NB4 (cell line): ENCODE data around the gene GAB3.
A peak's percentile ranks its signal among the peaks of the same experiment; 100 is the strongest.

Experiments used
- DNase-seq: peaks from one replicate; pipeline ENCODE4 v3.0.0; 2010; ENCODE audit warnings: low read depth
- H3K4me3 ChIP-seq: one replicate; pipeline ENCODE4 v1.5.1; 2011; ENCODE audit warnings: mild to moderate bottlenecking, low read depth, low read length, moderate library complexity
- MYC ChIP-seq: IDR thresholded peaks from 2 replicates; pipeline ENCODE4 v1.6.1; 2011; ENCODE audit warnings: low read depth, low read length
- POLR2A ChIP-seq: IDR thresholded peaks from 2 replicates; pipeline ENCODE4 v1.6.1; 2011; ENCODE audit warnings: mild to moderate bottlenecking; ENCODE audit not compliant: insufficient read length; ENCODE audit errors: extremely low read depth
- TF ChIP-seq, protein P1 (sequence below): IDR thresholded peaks from 2 replicates; pipeline ENCODE4 v1.6.1; 2011; ENCODE audit warnings: low read depth, low read length
- TF ChIP-seq, protein P2 (sequence below): IDR thresholded peaks from one replicate; pipeline ENCODE4 v1.5.1; 2012; ENCODE audit warnings: low read depth, low read length

GAB3 gene

DNA sequence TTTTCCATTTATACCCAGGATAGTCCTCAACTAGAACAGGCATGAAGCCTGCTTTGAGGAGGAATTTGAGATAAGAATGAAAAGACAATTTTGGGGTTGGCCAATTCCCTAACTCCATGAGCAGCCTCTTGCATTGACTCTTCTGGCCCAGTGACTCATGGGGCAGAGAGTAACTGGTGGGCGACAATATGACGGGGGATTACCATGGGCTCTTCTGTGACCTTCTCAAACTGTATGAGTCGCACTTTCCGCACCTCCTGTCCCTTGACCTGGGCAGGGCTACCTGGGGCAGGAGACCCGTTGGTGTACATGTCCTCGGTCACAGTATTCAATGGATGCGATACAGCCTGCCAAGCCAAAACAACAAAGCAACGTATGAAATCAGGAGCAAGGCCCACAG lies 41.1 kb upstream of the GAB3 start:
- no peak for DNase-seq
- TF ChIP-seq, protein P1, sequence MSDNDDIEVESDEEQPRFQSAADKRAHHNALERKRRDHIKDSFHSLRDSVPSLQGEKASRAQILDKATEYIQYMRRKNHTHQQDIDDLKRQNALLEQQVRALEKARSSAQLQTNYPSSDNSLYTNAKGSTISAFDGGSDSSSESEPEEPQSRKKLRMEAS = no peak
- no peak for TF ChIP-seq POLR2A

DNA sequence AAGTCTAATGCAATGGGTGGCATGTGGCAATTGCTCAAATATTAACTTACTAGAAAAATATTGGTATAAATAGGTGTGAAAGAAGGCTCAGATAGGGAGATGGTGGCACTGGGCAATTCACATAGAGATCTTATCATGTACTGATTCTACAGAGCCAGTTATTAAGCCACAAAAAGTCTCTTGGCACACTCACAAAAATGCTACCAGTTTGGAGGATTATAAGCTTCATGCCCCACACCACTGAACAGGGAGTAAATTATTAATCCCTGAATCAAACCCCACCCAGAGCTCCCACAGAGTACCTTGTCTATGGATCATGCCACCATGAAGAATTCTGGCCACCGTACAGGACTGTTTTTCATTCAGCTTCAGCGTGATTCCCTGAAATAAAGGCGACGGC lies 40.6 kb upstream of the GAB3 start:
- DNase-seq = no peak
- H3K4me3 ChIP-seq = no peak overlapping the region
- TF ChIP-seq, protein P1 = no peak
- TF ChIP-seq MYC = no peak

More for the DNA sequence above, 41.1 kb upstream of the GAB3 start:
- H3K4me3 ChIP-seq = no peak overlapping the region

DNA sequence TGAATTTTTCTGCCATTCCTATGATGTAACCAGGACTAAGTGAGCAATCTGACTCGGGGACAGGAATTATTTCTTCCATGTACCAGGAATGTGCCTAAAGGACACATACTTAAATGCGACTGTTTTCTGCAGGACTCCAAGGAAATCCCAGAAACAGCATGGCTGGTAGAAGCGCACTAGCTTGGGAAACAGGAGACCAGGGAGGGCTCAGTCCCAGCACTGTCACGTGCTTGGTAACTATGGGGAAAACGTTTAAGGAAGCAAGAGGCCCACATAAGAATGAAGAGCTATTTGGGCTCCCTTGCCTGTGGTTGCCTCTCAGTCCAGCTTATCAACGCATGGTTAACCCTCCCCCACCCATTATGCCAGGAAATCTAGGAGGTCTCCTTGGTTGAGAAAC lies 34.8 kb upstream of the GAB3 start:
- peak; percentile 61 for DNase-seq
- no peak overlapping the region for H3K4me3 ChIP-seq
- TF ChIP-seq POLR2A = no peak
- TF ChIP-seq, protein P1 = peak; percentile 27; the same call in 1 of the 2 replicates

DNA sequence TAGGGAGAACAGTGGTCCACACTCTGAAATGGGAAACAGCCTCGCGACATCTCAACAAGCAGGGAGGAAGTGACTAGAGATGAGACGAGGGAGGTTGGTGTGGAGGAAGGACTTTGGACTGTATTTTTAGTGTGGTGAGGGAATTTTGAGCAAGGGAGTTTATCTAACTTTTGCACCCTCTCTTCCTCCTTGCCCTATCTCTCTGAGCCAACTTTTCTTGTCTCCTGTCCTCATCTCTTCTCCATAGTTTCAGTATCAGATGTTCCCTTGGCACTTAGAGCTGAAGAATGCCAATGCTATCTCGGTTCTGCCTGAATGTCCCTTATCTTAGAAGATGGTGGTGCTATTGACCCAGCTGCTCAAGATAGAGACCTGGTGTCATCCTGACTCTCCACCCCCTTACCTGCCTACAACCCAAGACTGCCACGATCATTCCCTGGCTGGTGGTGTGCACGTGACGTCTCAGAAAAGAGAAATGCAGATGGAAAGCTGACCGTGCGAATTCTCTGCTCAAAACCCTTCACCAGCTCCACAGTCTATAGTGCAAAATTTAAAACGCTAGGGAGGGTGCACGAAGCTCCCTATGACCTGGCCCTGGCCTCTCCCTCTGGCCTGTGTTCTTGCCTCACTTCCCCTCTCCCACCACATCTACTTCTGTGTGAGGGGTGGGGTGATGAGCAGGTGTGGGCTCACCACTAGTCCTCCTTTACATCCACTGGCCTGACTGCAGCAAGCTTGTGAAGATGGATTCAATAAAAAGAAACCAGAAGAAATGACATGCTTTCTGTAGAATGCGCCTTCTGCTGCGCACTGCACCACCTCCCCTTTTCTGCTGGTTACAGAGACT lies 33.5 kb upstream of the GAB3 start:
- H3K4me3 ChIP-seq = no peak overlapping the region
- DNase-seq = peak; percentile 70
- TF ChIP-seq MYC = no peak
- TF ChIP-seq POLR2A = no peak
- TF ChIP-seq, protein P2, sequence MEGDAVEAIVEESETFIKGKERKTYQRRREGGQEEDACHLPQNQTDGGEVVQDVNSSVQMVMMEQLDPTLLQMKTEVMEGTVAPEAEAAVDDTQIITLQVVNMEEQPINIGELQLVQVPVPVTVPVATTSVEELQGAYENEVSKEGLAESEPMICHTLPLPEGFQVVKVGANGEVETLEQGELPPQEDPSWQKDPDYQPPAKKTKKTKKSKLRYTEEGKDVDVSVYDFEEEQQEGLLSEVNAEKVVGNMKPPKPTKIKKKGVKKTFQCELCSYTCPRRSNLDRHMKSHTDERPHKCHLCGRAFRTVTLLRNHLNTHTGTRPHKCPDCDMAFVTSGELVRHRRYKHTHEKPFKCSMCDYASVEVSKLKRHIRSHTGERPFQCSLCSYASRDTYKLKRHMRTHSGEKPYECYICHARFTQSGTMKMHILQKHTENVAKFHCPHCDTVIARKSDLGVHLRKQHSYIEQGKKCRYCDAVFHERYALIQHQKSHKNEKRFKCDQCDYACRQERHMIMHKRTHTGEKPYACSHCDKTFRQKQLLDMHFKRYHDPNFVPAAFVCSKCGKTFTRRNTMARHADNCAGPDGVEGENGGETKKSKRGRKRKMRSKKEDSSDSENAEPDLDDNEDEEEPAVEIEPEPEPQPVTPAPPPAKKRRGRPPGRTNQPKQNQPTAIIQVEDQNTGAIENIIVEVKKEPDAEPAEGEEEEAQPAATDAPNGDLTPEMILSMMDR = no peak
- TF ChIP-seq, protein P1 = no peak

DNA sequence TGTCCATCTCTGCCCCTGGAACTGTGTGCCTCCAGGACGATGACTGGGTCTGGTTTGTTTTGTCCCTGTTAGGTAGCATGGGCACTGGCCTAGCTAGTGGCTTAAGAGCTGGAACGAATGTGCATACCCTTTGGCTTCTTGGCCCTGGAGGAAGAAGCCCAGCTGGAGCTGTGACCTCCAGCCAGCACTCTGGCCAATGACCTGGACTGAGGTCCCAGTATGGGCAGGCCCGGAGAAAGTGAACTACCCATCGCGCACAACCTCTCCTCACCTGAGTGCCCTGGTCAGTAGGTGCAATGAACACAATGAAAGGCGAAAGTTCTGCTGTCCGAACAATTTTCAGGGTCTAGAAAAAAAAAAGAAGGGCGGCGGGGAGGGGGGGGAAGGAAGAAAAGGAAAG lies 30.1 kb upstream of the GAB3 start:
- no peak for DNase-seq
- no peak overlapping the region for H3K4me3 ChIP-seq
- TF ChIP-seq, protein P2 = no peak
- TF ChIP-seq MYC (no peak), POLR2A (no peak)
- TF ChIP-seq, protein P1 = no peak

DNA sequence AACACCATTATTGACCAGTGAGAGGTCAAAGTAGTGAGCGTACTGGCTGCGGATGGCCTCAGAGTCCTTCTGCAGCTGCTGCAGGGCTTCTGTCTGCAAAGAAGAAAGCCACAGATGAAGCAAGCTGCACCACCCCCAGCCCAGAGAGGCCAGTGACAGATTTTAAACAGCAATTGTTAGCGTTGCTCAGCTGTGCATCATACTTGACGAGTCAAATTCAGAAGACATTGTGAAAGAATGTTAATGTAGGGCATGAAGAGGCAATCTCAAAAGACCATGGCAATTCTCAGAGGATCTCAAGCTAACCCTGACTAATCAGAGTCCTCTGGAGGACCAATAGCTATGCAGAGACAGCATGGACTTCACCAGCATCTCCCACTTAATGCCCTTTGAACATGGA lies 28.4 kb upstream of the GAB3 start:
- peak; percentile 69 for DNase-seq
- H3K4me3 ChIP-seq = no peak overlapping the region
- TF ChIP-seq POLR2A (no peak), MYC (no peak)
- TF ChIP-seq, protein P1 = no peak
- TF ChIP-seq, protein P2 = no peak

DNA sequence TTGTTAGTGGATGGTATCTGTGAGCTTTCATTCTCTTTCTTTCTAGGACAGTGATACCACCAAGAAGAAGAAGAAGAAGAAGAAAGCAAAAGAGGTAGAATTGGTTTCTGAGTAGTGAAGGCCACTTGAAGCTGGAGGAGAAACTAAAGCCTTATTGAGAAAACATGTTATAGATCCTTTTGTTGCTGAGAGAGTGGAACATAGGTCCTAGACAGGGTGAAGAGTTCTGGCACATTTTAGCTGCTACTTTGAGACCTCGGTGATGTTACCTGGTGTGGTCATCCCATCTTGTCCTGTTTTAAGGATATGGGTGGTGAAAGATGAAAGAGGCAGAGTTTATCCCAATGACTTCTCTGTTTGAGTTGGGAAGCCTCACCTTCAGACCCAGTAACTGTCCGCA lies 25.9 kb upstream of the GAB3 start:
- no peak for DNase-seq
- TF ChIP-seq, protein P1 = no peak
- TF ChIP-seq, protein P2 = no peak
- TF ChIP-seq MYC (no peak), POLR2A (no peak)
- no peak overlapping the region for H3K4me3 ChIP-seq
